B cell (primary cell): ENCODE results near the gene SSBP3.

Experiments
- EZH2 ChIP-seq: IDR thresholded peaks from 2 replicates; pipeline ENCODE4 v1.6.1; 2012; ENCODE audit warnings: borderline replicate concordance, low read depth, mild to moderate bottlenecking, moderate library complexity, low read length; ENCODE audit not compliant: insufficient read depth, poor library complexity, severe bottlenecking
- TF ChIP-seq, protein P1 (sequence below): fragments of 200-600 bp; IDR thresholded peaks from one replicate; pipeline ENCODE4 v1.8.0; 2022; ENCODE audit warnings: antibody characterized with exemption, mild to moderate bottlenecking

DNA sequence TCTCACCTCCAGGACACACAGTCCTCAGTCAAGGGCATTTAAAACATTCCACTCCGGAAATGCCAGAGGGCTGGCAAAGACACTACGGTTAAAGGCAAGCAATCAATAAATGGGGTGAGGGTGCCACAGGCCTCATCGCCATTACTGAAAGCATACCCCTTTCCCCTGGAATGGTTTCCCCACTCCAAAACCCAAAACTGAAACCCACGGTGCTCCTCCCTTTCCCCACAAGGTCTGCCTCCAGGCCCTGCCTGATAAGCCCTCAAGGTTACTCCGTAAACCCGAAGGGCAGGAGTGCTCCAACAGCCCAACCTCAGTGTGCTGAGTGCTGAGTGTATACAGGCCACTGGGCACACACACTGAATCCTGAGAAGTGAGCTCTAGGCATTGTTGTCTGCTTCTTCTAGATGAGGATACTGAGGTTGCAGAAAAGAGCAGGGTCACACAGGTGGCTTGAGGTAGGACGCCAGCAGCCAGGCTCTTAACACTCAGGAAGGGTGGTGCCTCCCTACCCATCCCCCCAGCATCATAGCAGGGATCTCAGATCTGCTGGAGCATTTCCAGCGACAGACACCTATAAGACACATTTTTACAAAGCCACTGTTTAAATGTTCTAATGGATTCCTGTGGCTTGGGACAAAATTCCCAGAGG, 29.0 kb downstream of the SSBP3 start:
- TF ChIP-seq, protein P1, sequence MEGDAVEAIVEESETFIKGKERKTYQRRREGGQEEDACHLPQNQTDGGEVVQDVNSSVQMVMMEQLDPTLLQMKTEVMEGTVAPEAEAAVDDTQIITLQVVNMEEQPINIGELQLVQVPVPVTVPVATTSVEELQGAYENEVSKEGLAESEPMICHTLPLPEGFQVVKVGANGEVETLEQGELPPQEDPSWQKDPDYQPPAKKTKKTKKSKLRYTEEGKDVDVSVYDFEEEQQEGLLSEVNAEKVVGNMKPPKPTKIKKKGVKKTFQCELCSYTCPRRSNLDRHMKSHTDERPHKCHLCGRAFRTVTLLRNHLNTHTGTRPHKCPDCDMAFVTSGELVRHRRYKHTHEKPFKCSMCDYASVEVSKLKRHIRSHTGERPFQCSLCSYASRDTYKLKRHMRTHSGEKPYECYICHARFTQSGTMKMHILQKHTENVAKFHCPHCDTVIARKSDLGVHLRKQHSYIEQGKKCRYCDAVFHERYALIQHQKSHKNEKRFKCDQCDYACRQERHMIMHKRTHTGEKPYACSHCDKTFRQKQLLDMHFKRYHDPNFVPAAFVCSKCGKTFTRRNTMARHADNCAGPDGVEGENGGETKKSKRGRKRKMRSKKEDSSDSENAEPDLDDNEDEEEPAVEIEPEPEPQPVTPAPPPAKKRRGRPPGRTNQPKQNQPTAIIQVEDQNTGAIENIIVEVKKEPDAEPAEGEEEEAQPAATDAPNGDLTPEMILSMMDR, result no peak
- TF ChIP-seq EZH2, result no peak
